Measurements from ENCODE around the gene TANC1. TPM values are rescaled to one million over a fixed set of nuclear protein-coding genes. Genes with fewer than 3 reads are reported as not detected.

The TANC1 gene
- total RNA-seq, 1 donor from 2014 or later, result 18.5 TPM

GRCh38 chr2:159012142-159012541, 43.7 kb downstream of the TANC1 start:
- no peak for TF ChIP-seq CTCF (IDR thresholded peaks at IDR 0.05; ENCODE audit: insufficient read depth, low read length, poor library complexity, severe bottlenecking)
- H3K27me3 ChIP-seq (ENCODE audit: control insufficient read depth, insufficient read depth, low read length), result no peaks in the 10 kb centered on the region
- H3K4me3 ChIP-seq (ENCODE audit: low read depth, low read length), result no peak overlapping the region
- H3K36me3 ChIP-seq (ENCODE audit: control insufficient read depth, insufficient read depth, low read length), result peaks cover 1% of the 10 kb centered on the region
- DNase-seq (ENCODE audit: low read depth), result no peak

DNA sequence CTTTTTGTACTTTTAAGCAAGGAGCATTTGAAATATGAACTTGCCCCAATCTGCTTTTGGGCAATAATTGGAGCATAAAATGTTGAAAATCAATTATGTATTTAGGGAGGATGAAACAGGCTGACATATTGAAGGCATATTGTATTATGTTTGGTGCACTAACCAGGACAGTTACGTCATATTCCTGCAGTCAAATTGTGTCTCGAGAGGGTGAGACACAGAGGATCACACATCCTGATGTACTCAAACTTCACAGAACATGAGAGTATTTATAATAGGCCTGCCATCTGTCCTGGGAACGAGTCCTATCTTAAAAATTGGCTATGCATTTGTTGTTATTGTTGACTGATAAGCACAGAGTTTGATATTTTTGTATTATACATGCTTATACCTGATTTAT, 44.7 kb downstream of the TANC1 start:
- DNase-seq (ENCODE audit: low read depth), result no peak
- TF ChIP-seq CTCF (IDR thresholded peaks at IDR 0.05; ENCODE audit: insufficient read depth, low read length, poor library complexity, severe bottlenecking), result no peak
- H3K4me3 ChIP-seq (ENCODE audit: low read depth, low read length), result no peak overlapping the region
- H3K27me3 ChIP-seq (ENCODE audit: control insufficient read depth, insufficient read depth, low read length), result no peaks in the 10 kb centered on the region
- peaks cover 1% of the 10 kb centered on the region for H3K36me3 ChIP-seq (ENCODE audit: control insufficient read depth, insufficient read depth, low read length)

GRCh38 chr2:159015174-159015573, 46.7 kb downstream of the TANC1 start:
- no peak for TF ChIP-seq CTCF (IDR thresholded peaks at IDR 0.05; ENCODE audit: insufficient read depth, low read length, poor library complexity, severe bottlenecking)
- no peak for DNase-seq (ENCODE audit: low read depth)
- Histone ChIP-seq H3K4me3 (ENCODE audit: low read depth, low read length) (no peak overlapping the region), H3K27me3 (ENCODE audit: control insufficient read depth, insufficient read depth, low read length) (no peaks in the 10 kb centered on the region), H3K36me3 (ENCODE audit: control insufficient read depth, insufficient read depth, low read length) (peaks cover 1% of the 10 kb centered on the region)

GRCh38 chr2:159015823-159016222, 47.4 kb downstream of the TANC1 start:
- Histone ChIP-seq H3K36me3 (ENCODE audit: control insufficient read depth, insufficient read depth, low read length) (peaks cover 1% of the 10 kb centered on the region), H3K4me3 (ENCODE audit: low read depth, low read length) (no peak overlapping the region), H3K27me3 (ENCODE audit: control insufficient read depth, insufficient read depth, low read length) (no peaks in the 10 kb centered on the region)
- DNase-seq (ENCODE audit: low read depth), result no peak
- no peak for TF ChIP-seq CTCF (IDR thresholded peaks at IDR 0.05; ENCODE audit: insufficient read depth, low read length, poor library complexity, severe bottlenecking)

DNA sequence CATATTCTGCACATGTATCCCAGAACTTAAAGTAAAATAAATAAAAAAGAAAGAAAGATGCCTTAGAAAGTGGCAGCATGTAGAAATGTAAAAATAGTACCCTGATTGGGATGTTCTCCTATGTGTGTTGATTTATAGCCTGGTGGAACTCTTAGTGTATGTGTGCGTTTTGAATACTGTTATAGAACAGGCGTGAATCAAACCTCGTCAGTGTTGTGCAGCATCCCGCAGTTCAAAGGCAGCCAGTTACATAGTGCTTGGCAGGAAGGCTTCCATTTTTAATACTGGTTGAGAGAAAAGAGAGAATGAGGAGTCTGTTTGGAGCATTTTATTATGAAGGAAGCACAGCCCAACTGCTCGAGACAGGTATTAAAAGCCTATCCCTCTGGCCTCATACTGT, 49.4 kb downstream of the TANC1 start:
- H3K4me3 ChIP-seq (ENCODE audit: low read depth, low read length), result no peak overlapping the region
- peaks cover 1% of the 10 kb centered on the region for H3K36me3 ChIP-seq (ENCODE audit: control insufficient read depth, insufficient read depth, low read length)
- no peak for DNase-seq (ENCODE audit: low read depth)
- TF ChIP-seq CTCF (IDR thresholded peaks at IDR 0.05; ENCODE audit: insufficient read depth, low read length, poor library complexity, severe bottlenecking), result no peak
- no peaks in the 10 kb centered on the region for H3K27me3 ChIP-seq (ENCODE audit: control insufficient read depth, insufficient read depth, low read length)

DNA sequence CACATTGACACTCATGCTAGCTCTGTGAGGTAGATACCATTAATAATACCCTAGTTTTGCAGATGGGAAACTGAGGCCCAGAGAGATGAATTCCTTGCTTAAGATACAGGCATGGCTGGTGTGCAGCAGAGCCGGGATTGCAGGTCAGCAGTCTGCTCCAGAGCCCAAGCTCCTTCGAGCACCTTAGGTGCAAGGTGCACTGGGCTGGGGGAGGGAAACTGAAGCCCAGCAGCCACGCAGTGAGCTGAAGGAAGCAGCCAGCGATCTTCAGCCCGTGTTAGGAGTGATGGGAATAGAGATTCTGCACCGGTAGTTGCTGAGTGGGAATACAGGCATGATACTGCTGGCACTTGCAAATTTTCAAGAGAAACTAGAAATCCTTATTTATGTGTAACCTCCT, 50.6 kb downstream of the TANC1 start:
- Histone ChIP-seq H3K27me3 (ENCODE audit: control insufficient read depth, insufficient read depth, low read length) (no peaks in the 10 kb centered on the region), H3K36me3 (ENCODE audit: control insufficient read depth, insufficient read depth, low read length) (peaks cover 1% of the 10 kb centered on the region), H3K4me3 (ENCODE audit: low read depth, low read length) (no peak overlapping the region)
- TF ChIP-seq CTCF (IDR thresholded peaks at IDR 0.05; ENCODE audit: insufficient read depth, low read length, poor library complexity, severe bottlenecking), result no peak
- DNase-seq (ENCODE audit: low read depth), result no peak
